Measurements from ENCODE around the gene ACTR1B. TPM values are rescaled to one million over a fixed set of nuclear protein-coding genes. Genes with fewer than 3 reads are reported as not detected.
"Not testable (repeated sequence)": the region's sequence is repeated elsewhere in the genome, so short reads cannot be mapped to it uniquely, and the experiment has no call there.

ACTR1B gene
- total RNA-seq, 1 experiment from 2014 or later, result 28.3 TPM

DNA sequence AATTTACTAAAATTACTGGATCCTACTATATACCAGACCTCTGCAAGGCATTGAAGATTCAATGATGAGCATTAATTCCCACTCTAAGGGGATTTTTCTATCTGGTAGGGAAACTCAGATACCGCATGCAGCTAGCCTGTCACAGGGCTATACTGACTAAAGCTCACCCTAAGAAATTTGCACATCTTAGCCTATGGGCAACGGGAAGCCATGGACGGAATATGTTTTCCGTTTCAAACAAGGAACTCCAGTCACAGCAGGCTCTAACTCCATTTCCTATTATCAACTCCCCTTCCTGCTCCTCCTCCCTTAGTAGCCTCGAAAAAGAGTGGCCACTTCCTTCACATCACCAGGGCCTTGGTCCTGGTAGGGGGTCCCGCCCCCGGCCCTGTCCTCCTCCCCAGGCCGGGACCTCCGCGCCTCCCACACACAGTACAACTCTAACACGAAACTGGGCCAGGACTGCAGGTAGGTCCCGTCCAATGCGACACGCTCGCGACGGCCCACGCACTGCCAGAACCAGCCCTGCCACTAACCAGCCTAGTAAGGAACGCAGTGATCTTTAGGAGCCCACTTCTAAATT lies 18.6 kb downstream of the ACTR1B start:
- peaks cover 31% of the 10 kb centered on the region for H3K36me3 ChIP-seq
- H3K4me1 ChIP-seq (replicated peaks), result peaks cover 12% of the 10 kb centered on the region
- H3K4me3 ChIP-seq, result peak overlapping the region; percentile 77
- no peaks in the 10 kb centered on the region for H3K27me3 ChIP-seq (replicated peaks)
- no peak overlapping the region for H3K27ac ChIP-seq
- H3K9me3 ChIP-seq (replicated peaks), result no peaks in the 10 kb centered on the region
- no peak for DNase-seq (ENCODE audit: low read depth in 1 of 2, low spot score in 2 of 2)

DNA sequence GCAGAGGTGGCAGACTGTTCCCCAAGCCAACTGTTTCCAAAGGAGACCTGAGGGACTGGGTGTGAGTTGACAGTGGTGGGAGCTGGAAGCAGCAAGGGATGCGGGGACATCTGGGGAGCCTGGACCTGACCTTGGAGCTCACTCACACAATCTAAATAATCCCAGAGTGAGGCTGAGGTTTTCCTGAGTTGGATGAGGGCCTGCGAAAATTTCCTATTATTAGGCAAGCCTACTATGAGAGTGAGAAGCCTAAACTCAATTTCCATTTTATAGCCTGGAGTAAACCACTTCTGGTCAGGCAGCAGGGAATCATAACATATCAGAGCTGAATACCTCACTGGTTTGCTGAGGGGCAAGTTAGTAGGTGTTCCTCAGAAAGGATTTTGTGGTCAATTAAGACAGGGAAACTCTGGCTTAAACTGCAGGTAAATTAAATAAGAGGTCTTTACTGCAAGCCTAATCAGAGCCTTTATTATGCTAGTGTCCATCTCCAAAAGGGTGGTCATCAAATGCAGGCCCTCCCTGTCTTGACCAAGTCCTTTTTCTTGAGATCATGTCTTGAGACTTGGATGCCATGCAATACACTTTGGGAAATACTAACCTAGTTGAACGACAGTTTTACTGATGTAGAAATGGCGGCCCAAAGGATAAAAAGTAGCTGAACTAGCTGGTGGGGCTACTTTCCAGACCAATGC lies 19.7 kb downstream of the ACTR1B start:
- DNase-seq (ENCODE audit: low read depth in 1 of 2, low spot score in 2 of 2), result no peak
- no peak overlapping the region for H3K4me3 ChIP-seq
- peaks cover 12% of the 10 kb centered on the region for H3K4me1 ChIP-seq (replicated peaks)
- no peak overlapping the region for H3K27ac ChIP-seq
- H3K36me3 ChIP-seq, result peaks cover 27% of the 10 kb centered on the region
- no peaks in the 10 kb centered on the region for H3K9me3 ChIP-seq (replicated peaks)
- H3K27me3 ChIP-seq (replicated peaks), result no peaks in the 10 kb centered on the region

DNA sequence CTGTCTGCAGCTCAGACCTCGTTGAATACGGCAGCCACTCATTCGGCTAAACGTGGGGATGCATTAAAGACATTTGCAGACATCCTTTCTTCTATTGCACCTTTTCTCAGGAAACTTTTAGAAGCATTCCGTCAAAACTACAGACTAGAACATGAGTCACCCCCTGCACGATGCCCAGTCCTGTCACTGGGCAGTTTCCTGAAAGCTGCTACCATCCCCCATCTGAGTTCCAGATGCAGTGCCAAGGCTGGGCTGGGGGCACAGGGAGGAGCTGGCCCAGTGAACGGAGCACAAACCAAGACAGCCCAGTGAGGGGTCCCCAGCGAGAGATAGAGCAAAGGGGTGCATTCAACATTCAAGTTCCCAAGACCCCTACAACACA lies 37.8 kb downstream of the ACTR1B start:
- not testable (repeated sequence) for H3K27ac ChIP-seq; H3K4me1 ChIP-seq (replicated peaks); DNase-seq (ENCODE audit: low read depth in 1 of 2, low spot score in 2 of 2); H3K36me3 ChIP-seq; H3K9me3 ChIP-seq (replicated peaks); H3K27me3 ChIP-seq (replicated peaks); H3K4me3 ChIP-seq

GRCh38 chr2:97625354-97626048 lies 38.3 kb downstream of the ACTR1B start:
- not testable (repeated sequence) for DNase-seq (ENCODE audit: low read depth in 1 of 2, low spot score in 2 of 2); H3K27ac ChIP-seq; H3K4me1 ChIP-seq (replicated peaks); H3K36me3 ChIP-seq; H3K27me3 ChIP-seq (replicated peaks); H3K4me3 ChIP-seq; H3K9me3 ChIP-seq (replicated peaks)

DNA sequence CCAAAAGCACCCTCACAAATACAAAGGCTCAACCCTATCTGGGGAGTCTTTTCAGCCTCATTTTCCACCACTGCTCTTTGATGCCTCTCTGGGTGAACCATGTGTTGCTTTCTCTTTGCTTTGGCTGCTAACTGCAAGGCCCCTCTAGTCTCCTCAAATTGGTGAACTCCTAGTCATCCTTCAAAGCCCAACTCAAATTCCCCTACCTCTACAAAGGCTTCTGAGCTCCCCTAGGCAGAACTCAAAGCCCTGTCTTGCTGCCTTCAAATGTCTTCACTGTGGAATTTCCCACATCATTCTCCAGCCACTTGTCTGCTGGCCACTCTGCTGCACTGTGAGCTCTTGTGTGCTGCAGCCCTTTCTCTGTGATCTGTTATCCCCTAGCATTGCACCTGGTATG lies 40.9 kb downstream of the ACTR1B start:
- not testable (repeated sequence) for H3K36me3 ChIP-seq; H3K27me3 ChIP-seq (replicated peaks); H3K4me3 ChIP-seq; H3K27ac ChIP-seq; H3K4me1 ChIP-seq (replicated peaks); H3K9me3 ChIP-seq (replicated peaks); DNase-seq (ENCODE audit: low read depth in 1 of 2, low spot score in 2 of 2)

- H3K4me1 ChIP-seq (replicated peaks); H3K27me3 ChIP-seq (replicated peaks); H3K27ac ChIP-seq; DNase-seq (ENCODE audit: low read depth in 1 of 2, low spot score in 2 of 2); H3K9me3 ChIP-seq (replicated peaks); H3K36me3 ChIP-seq; H3K4me3 ChIP-seq: not testable (repeated sequence)
These were observed 43.4 kb downstream of the ACTR1B start for GRCh38 chr2:97620492-97620891.

DNA sequence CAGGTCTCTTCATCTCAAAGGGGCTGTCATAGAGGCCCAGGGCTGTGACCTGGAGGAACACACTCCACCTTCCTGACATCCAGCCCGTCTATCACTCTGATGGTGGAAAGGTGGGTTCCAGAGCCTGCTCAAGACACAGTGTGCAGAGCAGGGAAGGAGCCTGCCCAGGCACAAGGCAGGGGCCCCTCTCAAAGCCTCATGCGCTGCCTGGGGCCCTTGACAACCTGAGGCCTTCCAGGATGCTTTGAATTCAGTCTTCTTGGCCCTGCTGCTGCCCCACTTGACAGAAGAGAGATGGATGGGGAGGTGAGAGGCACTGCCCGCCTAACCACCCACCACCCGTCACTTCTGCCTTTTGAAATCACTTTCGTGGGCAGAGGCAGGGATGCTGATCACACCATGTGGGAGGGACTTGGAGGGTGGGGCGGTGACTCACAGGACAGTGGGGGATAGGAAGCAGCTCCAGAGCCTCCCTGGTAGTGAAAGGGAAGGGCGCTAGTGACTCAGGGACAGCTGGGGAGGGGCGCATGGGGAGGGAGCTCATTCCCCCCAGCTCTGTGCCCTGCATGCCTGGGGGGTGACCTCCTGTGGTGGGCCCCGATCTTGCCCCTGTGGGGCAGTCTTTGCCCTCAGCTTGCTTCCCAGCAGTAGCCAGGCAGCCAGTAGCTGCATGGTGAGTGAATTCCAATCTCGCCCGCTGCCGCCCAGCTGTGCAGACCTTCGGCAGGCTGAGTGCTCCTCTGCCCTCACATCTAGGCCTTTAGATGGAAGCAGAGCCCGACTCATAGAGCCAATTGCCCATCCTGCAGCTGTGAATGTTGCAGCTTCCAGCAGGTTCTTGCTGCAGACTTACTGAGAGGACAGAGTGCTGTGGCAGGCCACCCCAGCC lies 44.7 kb downstream of the ACTR1B start:
- H3K9me3 ChIP-seq (replicated peaks); H3K27me3 ChIP-seq (replicated peaks); H3K4me3 ChIP-seq; DNase-seq (ENCODE audit: low read depth in 1 of 2, low spot score in 2 of 2); H3K36me3 ChIP-seq; H3K4me1 ChIP-seq (replicated peaks); H3K27ac ChIP-seq: not testable (repeated sequence)

GRCh38 chr2:97617911-97618310 lies 45.9 kb downstream of the ACTR1B start:
- no peak overlapping the region for H3K27ac ChIP-seq
- DNase-seq (ENCODE audit: low read depth in 1 of 2, low spot score in 2 of 2), result no peak
- H3K9me3 ChIP-seq (replicated peaks), result no peaks in the 10 kb centered on the region
- no peaks in the 10 kb centered on the region for H3K27me3 ChIP-seq (replicated peaks)
- no peaks in the 10 kb centered on the region for H3K4me1 ChIP-seq (replicated peaks)
- no peak overlapping the region for H3K4me3 ChIP-seq
- H3K36me3 ChIP-seq, result no peaks in the 10 kb centered on the region

GRCh38 chr2:97615746-97616145 lies 48.1 kb downstream of the ACTR1B start:
- H3K9me3 ChIP-seq (replicated peaks); DNase-seq (ENCODE audit: low read depth in 1 of 2, low spot score in 2 of 2); H3K4me3 ChIP-seq; H3K27me3 ChIP-seq (replicated peaks); H3K27ac ChIP-seq; H3K4me1 ChIP-seq (replicated peaks); H3K36me3 ChIP-seq: not testable (repeated sequence)

GRCh38 chr2:97611895-97612294 lies 51.9 kb downstream of the ACTR1B start:
- H3K36me3 ChIP-seq; DNase-seq (ENCODE audit: low read depth in 1 of 2, low spot score in 2 of 2); H3K27ac ChIP-seq; H3K9me3 ChIP-seq (replicated peaks); H3K4me3 ChIP-seq; H3K27me3 ChIP-seq (replicated peaks); H3K4me1 ChIP-seq (replicated peaks): not testable (repeated sequence)

- not testable (repeated sequence) for DNase-seq (ENCODE audit: low read depth in 1 of 2, low spot score in 2 of 2); H3K27ac ChIP-seq; H3K27me3 ChIP-seq (replicated peaks); H3K9me3 ChIP-seq (replicated peaks); H3K36me3 ChIP-seq; H3K4me3 ChIP-seq; H3K4me1 ChIP-seq (replicated peaks)
These were observed 55.1 kb downstream of the ACTR1B start for GRCh38 chr2:97608745-97609144.
